NCI-H1092 treated with DMSO at 0.1 percent for 48 hours (cell line): ENCODE measurements around the gene REV3L.
"Not testable (repeated sequence)": the region's sequence is repeated elsewhere in the genome, so short reads cannot be mapped to it uniquely, and the experiment has no call there.

Experiments used
- DNase-seq: peaks from one replicate; lab custom pipeline; 2025; lab: John Stamatoyannopoulos, UW

REV3L gene

DNA sequence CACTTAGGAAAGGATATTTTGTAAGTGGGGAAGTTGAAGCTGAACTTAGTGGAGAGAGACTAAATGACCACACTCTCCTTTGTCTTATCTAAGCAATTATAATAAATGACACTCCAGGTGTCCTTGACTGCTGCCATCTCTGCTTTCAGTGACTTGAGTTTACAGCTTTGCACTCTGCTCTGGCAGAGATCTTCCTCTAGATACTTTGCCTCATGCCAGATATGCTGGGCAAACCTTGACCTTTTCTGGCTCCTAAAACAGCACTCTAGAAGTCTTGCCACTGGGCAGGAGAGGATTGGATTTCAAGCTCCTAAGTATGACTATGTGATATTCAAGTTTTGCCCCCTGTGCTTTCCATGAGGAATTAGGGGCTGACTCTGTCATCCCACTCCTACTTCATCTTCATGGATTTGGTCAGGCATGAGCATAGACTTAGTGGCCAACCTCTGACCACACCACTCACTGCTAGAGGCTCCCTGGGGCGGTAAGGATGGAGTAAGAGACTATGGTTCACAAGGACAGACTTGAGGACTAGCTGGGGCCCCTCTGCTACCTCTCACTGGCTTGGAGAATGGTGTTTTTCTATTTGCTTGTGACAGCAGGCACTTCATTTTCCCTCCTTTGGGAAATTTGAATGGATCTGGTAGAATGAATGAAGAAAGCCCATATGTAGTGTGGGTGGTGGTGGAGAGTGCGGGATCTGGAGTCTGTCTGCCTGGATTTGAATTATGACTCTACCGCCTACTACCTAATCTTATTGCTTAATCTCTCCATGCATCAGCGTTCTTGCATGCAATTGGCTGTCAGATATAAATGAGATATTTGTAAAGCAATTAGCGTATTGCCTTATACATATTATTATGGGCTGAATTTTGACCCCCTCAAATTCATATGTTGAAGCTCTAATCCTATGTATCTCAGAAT lies 191.4 kb downstream of the REV3L start:
- no peak for DNase-seq

DNA sequence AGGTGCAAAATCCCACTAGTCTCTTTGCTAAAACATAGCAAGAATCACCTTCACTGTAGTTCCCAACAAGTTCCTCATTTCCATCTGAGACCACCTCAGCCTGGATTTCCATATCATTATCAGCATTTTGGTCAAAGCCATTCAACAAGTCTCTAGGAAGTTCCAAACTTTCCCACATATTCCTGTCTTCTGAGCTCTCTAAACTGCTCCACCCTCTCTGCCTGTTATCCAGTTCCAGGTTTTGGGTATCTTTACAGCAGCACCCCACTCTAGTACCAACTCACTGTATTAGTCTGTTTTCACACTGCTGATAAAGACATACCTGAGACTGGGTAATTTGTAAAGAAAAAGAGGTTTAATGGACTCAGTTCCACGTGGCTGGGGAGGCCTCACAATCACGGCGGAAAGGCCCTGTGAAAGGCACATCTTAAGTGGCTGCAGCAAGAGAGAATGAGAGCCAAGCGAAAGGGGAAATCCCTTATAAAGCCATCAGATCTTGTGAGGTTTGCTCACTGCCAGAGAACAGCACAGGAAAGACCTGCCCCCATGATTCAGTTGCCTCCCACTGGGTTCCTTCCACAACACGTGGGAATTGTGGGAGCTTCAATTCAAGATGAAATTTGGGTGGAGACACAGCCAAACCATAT lies 192.2 kb downstream of the REV3L start:
- not testable (repeated sequence) for DNase-seq

DNA sequence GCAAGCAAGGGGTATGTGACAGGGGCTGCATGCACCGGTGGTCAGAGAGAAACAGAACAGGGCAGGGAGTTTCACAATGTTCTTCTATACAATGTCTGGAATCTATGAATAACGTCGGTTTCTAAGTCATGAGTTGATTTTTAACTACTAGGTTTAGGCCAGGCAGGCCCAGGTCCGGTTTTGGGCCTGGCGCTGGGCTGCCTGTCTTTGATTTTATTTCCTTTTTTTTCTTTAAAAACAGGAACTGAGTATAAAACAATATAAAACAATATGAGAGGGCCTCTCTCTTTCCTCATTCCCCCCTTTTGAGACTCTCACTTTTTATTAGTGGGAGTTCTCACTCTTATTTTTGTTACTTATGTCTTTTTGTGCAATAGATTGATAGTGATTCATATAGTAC lies 198.7 kb downstream of the REV3L start:
- not testable (repeated sequence) for DNase-seq

DNA sequence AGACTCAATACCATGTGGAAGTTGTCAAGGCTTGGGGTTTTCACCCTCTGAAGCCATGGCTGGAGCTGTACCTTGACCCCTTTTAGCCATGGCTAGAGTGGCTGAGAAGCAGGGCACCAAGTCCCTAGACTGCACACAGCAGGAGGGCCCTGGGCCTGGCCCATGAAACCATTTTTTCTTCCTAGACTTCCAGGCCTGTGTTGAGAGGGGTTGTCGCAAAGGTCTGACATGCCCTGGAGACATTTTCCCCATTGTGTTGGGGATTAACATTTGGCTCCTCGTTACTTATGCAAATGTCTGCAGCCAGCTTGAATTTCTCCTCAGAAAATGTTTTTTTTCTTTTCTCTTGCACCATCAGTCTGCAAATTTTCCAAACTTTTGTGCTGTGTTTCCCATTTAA lies 199.3 kb downstream of the REV3L start:
- DNase-seq, result no peak

DNA sequence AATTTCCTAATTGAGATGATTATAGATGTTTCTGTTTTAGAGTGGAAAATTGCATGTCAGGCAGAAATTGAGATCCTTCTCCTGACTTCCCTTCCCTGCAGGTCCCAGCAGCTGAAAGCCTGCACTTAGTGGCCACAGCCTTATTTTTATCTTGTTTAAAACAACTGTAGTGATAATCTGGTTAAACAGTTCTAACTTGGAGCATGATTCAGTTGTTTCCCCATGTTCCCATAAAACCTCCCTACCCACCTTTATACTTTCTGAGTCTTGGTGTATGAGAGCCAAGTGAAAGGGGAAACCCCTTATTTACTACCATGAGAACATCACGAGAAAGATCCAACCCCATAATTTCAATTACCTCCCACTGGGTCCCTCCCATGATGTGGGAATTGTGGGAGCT lies 200.5 kb downstream of the REV3L start:
- DNase-seq, result no peak

DNA sequence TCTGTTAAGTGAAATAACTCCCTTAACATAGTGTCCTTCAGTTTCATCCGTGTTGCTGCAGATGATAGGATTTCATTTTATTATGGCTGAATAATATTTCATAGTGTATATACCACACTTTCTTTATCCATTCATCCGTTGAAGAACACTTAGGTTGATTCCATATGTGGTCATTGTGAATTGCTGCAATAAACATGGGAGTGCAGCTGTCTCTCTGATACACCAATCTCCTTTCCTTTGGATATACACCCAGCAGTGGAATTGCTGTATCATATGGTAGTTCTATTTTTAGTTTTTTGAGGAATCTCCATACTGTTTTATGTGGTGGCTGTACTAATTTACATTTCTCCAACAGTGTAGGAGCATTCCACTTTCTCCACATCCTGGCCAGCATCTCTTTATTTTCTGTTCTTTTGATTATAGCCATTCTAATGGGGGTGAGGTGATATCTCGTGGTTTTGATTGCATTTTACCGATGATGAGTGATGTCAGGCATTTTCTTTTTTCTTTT lies 202.5 kb downstream of the REV3L start:
- no peak for DNase-seq

DNA sequence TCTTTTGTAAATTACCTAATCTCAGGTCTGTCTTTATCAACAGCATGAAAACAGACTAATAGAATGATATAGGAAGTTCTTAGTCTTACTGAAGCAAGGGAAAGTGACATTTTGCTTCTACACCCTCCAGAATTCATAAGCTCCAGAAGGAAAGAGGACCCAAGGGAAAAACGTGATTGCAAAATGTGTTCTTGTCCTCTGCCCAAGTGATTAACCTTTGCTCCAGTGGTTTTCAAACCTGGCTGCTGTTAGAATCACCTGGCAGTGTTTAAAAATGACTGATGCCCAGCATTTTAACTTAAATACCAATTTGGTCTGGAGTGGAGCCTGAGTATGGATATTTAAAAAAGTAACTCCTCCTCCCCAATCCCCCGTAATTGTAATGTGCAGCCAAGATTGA lies 204.3 kb downstream of the REV3L start:
- no peak for DNase-seq

DNA sequence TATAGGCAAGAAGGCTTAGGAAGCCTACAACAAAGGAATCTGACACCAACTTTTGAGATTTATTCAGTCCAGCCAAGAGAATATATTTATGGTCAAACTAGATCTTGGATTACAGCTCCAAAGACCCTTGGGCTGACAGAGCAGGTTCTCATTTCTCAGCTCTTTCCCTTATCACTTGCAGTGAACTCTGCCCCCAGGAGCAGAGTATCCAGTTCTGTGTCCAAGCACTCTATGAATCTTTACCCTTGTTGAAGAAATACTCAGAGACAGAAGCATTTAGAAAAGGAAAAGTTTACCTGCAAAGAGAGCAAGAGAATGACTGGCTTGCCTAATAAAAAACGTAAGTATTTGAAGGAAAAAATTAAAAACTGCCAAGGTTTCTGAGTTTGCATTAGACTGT lies 205.2 kb downstream of the REV3L start:
- no peak for DNase-seq

DNA sequence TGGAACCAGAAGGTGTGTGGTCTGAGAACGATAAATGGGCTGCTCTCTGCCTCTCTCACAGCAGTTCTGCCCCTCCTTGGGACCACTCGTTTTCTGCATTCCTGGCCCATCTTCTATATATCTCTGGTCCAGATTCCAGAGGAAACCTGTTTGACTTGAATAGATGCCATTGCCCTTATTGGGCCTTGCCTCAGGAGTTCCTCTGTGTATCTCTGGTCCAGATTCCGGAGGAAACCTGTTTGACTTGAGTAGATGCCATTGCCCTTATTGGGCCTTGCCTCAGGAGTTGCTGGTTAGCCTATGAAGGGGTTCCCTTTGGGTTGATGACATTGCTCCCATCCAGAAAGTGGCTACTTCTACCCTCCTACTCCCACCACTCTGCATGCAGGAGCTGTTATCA lies 206.3 kb downstream of the REV3L start:
- DNase-seq, result no peak

DNA sequence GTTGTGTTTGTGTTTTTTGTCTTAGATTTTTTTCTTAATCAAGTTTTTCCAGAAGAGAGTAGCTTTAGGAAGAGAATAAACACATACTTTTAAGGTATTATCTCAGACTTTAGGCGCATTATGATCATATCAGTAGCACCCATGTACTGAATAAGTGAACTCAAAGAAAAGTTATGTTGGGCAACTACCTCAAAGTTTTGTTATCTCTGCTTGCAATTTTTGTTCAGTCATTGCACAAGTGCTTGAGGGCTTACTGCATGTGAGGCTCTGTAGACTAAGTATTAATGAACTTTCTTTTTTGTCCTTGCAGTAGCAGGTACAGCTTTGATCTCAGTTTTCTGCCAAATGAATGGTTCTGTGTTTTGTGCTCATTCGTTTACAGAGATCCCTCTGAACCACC lies 206.7 kb downstream of the REV3L start:
- DNase-seq, result no peak

DNA sequence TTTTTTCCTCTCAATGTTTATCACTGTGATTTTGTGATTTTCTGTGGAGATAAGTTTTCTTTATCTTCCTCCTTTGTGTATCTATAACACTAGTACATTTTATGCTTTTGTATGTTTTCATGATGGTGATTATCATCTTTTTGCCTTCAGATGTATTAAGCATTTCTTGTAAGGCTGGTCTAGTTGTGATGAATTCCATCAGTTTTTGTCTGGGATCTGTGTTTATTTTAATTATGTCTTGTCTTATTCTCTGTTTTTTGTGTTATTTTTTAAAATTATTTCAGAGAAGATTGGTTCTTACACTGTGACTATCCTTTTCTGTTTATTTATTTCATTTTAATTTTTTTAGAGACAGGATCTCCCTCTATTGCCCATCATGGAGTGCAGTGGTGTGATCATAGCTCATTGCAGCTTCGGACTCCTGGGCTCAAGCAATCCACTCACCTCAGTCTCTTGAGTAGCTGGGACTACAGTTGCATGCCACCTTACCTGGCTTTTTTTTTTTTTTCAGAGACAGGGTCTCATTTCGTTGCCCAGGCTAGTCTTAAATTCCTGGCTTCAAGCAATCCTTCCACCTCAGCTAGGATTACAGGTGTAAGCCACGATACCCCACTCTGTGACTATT lies 208.3 kb downstream of the REV3L start:
- no peak for DNase-seq

DNA sequence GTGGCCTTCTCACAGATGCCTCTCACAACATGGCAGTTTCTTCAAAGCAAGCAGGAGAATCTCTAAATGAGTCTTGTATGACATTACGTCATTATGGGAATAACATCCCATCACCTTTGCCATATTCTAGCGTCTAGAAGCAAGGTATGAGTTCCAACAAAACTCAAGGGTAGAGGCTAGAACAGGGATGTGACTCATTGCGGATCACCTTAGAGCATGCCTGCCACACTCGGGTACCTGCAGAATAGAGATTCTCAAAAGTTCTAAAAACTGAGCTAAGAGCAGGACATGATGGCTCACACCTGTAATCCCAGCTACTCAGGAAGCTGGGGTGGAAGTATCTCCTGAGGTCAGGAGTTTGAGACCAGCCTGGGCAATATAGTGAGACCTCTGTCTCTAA lies 212.9 kb downstream of the REV3L start:
- no peak for DNase-seq

DNA sequence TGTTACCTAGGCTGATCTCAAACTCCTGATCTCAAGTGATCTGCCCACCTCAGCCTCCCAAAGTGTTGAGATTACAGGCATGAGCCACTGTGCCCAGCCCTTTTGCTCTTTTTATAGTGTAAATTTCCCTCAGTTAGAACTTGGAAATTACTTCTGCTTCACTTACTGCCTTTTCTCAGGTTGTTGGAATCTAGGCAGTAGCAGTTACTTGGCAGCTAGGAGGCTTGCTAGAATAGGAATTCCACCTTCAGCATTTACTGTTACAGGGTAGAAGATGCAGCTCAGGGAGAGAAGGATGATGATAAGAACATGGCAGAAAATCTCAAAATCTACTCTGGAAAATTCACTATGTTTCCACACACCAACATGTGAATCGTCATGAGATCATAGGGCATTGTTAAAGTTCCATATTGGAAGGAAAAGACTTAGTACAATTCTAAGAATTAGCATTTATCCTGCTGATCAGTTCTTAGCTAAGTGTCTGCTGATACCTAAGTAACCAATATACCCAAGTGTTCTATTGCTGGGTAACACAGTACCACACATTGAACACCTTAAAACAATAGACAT lies 213.5 kb downstream of the REV3L start:
- no peak for DNase-seq

DNA sequence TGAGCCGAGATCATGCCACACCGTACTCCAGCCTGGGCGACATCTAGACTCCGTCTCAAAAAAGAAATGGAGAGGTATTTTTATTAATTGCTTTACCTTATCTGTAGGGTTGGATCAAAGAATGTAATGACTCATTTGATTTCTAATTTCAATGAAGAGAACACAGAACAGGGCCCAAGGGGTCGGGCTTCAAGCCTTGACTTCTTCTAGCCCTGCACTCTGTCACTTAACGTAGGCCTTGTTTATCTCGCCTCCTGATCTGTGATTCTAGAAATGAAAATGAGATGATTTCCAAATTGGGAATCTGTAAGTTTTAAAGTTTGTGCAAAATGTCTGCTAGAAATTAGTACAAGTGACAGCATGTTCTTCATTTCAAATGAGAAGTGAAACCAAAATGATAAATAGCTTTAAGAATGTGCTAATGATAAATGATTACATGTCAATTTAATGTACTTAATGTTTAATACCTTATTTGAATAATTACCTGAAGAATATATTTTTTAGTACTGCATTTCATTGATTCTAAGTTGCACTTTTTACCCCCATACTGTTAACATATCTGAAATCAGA lies 215.2 kb downstream of the REV3L start:
- DNase-seq, result no peak

DNA sequence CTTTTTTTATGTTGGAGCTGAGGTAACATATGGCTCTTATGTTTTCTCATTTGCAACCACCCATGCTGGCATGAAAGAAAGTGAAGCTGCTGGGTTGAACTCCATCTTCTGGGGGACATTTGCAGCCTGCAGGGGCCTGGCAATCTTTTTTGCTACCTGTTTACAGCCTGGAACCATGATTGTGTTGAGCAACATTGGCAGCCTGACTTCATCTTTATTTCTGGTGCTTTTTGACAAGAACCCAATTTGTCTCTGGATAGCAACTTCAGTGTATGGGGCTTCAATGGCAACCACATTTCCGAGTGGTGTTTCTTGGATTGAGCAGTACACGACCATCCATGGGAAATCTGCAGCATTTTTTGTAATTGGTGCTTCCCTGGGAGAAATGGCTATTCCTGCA lies 216.7 kb downstream of the REV3L start:
- DNase-seq, result no peak

DNA sequence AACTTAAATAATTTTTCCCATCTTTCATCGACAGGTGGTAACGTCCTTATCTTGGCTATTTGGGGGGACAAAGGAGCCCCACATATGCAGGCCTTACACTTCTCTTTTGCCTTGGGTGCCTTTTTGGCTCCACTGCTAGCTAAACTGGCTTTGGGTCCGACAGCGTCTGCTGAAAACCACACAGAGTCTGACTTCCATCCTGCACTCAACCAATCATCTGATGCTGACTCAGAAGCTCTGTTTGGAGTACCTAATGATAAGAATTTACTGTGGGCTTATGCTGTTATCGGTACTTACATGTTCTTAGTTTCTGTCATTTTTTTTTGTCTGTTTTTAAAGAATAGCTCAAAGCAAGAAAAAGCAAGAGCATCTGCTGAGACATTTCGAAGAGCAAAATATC lies 217.2 kb downstream of the REV3L start:
- no peak for DNase-seq

DNA sequence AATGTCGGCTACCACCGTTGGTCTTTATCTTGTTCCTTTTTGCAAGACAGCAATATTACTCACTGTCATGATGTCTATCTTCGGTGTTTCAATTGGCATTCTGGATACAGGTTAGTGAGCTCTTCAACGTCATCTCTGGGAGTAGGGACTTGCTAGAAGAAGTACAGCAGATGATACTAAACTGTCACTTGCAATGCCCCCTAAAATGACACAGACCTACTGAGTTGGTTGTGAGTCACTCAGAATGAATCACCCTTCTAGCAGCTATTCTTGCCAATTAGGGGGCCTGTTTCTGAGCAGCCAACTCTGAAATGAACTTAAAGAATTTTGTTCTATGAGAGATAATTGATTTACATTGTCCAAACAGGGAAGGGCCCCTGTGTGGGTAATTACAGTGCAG lies 219.2 kb downstream of the REV3L start:
- DNase-seq, result no peak

DNA sequence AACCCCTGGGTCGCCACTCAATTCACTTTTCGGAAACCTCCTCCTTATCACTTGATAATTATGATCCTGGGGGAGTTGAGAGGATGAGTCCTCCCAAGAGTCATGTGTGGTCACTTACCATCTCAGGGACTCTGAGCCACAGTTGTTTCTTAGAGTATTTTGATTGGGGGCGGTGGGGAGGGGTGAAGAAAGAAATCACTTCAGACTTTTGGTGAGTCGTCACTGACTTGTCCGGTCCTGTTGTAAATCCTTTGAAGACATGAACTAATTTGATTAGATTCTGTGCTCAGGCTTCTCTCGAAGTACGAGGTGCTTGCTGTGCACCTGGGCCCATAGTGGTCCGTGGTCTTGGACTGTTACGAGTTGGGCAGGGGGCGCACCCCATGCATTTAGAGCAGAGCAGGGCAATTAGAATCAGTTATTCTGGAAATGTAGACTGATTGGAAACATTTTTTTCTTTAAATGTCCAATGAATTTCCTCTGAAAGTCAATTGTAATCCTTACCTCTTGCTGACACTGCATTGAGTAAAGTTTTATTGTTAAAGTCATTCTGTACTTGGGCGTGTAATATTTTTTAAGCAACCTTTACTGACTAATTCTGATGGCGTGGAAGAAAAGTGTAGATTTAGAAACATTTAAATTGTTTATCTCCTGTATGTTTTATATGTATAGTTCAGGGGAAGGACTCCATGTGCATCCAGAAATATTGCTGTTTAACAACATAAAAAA lies 222.3 kb downstream of the REV3L start:
- DNase-seq, result no peak

DNA sequence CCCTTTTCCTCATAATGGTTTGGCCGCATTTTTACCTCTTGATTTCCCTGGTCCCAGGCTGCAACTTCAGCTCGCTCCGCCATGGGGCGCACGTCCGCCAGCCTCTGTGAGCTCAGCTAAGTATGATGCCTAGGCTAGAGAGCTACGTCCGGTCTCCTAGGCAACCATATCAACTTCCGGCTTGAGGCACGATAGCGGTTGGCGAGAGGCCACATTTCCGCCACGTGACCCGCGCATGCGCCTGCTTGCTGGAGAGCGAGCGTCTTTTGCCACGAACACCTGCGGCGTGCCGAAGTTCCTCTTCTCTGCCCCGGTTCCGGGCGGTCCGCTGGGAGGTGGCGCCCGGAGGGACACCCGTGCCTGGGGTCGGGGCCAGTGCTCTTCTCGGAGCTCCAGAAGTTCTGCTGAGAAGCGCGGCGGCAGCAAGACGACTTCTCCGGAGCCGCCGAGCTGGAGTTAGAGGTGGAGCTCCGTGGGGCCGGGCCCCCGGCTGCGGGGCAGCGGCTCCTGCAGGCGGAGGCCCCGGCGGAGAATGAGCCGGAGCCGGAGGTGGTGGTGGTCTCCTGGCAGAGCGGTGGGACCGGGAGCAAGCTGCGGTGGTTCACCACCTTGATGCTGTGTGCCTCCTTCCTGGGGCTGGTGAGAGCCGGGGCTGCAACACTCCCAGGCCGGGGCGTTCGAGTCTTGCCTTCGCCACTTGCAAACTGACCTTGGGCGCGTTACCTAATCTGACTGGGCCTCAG lies 223.8 kb downstream of the REV3L start:
- DNase-seq, result peak; percentile 98

DNA sequence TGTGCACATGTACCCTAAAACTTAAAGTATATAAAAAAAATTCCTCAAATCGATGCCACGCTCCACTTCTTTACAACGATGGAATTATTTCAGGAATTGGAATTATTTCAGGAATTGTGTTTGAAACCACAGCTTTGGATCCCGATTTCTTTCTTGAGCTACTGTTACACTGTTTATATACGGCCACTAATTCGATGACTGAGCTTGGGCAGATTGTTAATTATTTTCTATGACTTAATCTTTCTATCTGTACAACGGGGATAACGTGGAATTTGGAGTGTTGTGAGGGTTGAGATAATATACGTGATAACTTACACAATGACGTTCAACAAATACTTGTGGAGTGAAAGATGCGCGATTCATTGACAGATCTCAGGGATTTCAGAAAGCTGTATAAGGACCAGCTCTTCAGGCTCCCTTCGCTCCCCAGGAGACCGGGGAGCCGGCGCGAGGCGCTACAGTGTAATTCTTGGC lies 224.4 kb downstream of the REV3L start:
- no peak for DNase-seq

DNA sequence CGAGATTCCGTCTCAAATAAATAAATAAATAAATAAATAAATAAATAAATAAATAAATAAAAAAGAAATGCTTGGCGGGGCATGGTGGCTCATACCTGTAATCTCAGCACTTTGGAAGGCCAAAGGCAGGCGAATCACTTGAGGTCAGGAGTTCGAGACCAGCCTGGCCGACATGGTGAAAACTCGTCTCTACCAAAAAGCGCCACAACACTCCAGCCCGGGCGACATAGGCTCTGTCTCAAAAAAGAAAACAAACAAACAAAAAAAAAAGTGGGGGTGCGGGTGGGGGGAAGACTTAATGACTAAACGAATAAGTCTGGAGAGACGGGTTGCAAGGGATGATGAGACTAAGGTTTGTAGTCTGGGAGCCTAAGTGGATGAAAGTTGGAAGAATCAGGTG lies 225.0 kb downstream of the REV3L start:
- no peak for DNase-seq
